ENCODE results near the gene C17orf113. TPM values are rescaled to one million over a fixed set of nuclear protein-coding genes. Genes with fewer than 3 reads are reported as not detected.

Gene C17orf113
- total and polyA plus RNA-seq, 2 of the 13 experiments (the other 11 are each of a cell fraction or from before 2014, with no cell fraction given), result 0.87 to 1.1 TPM

DNA sequence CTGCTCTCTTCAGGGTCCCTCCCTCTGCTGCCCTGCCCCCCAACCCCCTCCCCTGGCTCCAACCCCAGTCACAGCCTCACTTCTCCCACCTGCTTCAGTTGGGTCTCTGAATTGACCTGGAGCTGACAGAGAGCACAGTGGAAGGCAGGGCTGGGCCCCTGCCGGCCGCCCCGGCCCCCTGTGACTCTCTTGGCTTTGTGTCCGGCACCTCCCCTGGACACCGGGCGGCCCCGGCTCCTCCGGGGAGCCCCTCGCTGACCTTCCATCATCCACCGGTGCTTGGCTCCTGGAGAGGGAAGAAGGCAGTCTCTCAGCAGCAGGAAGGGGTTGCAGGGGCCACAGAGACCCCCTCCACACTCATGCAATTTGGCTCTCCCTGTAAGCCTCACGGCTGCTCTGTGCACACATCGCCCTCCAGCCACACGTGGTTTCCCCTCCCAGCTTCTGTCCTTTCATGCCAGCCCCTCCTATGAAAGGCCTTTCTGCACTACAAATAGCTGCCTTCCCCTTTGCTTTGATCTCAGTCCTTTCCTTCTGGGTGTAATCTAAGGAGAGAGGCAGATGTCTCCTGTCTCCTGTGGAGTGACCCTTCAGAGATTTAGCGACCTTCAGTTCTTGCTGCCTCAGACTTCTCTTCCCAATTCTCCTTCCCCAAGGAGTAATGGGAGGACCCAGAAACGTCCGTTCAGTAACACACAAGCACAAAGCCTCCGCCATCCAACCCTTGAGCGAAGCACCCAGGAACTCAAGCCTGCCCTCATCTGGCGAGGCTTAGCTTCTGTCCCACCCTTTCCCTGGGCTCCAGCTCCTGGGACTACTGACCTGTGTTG, 22.2 kb downstream of the C17orf113 start (continued):
- TF ChIP-seq ZC3H4 (CRISPR knock-in tag; IDR thresholded peaks at IDR 0.05; ENCODE audit: borderline replicate concordance) (no peak), KLF15 (CRISPR knock-in tag; IDR thresholded peaks at IDR 0.05; ENCODE audit: borderline replicate concordance) (no peak), SUZ12 (IDR thresholded peaks at IDR 0.05; ENCODE audit: low read depth, low read length) (no peak), ZNF354B (CRISPR knock-in tag; IDR thresholded peaks at IDR 0.05) (no peak; the same call in 1 of the 2 replicates), ZBTB42 (CRISPR knock-in tag; IDR thresholded peaks at IDR 0.05) (no peak), HIVEP1 (CRISPR knock-in tag; IDR thresholded peaks at IDR 0.05) (no peak), SETDB1 (CRISPR knock-in tag; IDR thresholded peaks at IDR 0.05; ENCODE audit: borderline replicate concordance) (no peak), ZNF44 (CRISPR knock-in tag; IDR thresholded peaks at IDR 0.05) (no peak), ZNF432 (CRISPR knock-in tag; IDR thresholded peaks at IDR 0.05; ENCODE audit: borderline replicate concordance) (no peak), ZNF781 (CRISPR knock-in tag; IDR thresholded peaks at IDR 0.05; ENCODE audit: borderline replicate concordance, not compliant biosample characterization) (peak; percentile 37), HDAC6 (IDR thresholded peaks at IDR 0.05; ENCODE audit: low read depth, low read length) (no peak), ZNF75D (CRISPR knock-in tag; IDR thresholded peaks at IDR 0.05; ENCODE audit: borderline replicate concordance) (no peak), ZNF136 (CRISPR knock-in tag; IDR thresholded peaks at IDR 0.05; ENCODE audit: low read depth) (no peak), RBAK (CRISPR knock-in tag; IDR thresholded peaks at IDR 0.05) (no peak), IRX3 (CRISPR knock-in tag; IDR thresholded peaks at IDR 0.05; ENCODE audit: borderline replicate concordance, low read depth) (no peak), ZNF333 (CRISPR knock-in tag; IDR thresholded peaks at IDR 0.05; ENCODE audit: borderline replicate concordance) (no peak), ZNF232 (CRISPR knock-in tag; IDR thresholded peaks at IDR 0.05; ENCODE audit: borderline replicate concordance) (no peak), ZNF292 (CRISPR knock-in tag; IDR thresholded peaks at IDR 0.05; ENCODE audit: borderline replicate concordance, low read depth) (no peak), ZNF235 (CRISPR knock-in tag; IDR thresholded peaks at IDR 0.05; ENCODE audit: borderline replicate concordance) (peak; percentile 58; the same call in 1 of the 2 replicates), HMG20A (CRISPR knock-in tag; IDR thresholded peaks at IDR 0.05; ENCODE audit: borderline replicate concordance) (no peak), NR1H2 (CRISPR knock-in tag; IDR thresholded peaks at IDR 0.05; ENCODE audit: borderline replicate concordance, low read depth) (no peak)
- TF ChIP-seq, protein P1, sequence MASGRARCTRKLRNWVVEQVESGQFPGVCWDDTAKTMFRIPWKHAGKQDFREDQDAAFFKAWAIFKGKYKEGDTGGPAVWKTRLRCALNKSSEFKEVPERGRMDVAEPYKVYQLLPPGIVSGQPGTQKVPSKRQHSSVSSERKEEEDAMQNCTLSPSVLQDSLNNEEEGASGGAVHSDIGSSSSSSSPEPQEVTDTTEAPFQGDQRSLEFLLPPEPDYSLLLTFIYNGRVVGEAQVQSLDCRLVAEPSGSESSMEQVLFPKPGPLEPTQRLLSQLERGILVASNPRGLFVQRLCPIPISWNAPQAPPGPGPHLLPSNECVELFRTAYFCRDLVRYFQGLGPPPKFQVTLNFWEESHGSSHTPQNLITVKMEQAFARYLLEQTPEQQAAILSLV (CRISPR knock-in tag; IDR thresholded peaks at IDR 0.05; ENCODE audit: borderline replicate concordance), result no peak
- TF ChIP-seq, protein P2, sequence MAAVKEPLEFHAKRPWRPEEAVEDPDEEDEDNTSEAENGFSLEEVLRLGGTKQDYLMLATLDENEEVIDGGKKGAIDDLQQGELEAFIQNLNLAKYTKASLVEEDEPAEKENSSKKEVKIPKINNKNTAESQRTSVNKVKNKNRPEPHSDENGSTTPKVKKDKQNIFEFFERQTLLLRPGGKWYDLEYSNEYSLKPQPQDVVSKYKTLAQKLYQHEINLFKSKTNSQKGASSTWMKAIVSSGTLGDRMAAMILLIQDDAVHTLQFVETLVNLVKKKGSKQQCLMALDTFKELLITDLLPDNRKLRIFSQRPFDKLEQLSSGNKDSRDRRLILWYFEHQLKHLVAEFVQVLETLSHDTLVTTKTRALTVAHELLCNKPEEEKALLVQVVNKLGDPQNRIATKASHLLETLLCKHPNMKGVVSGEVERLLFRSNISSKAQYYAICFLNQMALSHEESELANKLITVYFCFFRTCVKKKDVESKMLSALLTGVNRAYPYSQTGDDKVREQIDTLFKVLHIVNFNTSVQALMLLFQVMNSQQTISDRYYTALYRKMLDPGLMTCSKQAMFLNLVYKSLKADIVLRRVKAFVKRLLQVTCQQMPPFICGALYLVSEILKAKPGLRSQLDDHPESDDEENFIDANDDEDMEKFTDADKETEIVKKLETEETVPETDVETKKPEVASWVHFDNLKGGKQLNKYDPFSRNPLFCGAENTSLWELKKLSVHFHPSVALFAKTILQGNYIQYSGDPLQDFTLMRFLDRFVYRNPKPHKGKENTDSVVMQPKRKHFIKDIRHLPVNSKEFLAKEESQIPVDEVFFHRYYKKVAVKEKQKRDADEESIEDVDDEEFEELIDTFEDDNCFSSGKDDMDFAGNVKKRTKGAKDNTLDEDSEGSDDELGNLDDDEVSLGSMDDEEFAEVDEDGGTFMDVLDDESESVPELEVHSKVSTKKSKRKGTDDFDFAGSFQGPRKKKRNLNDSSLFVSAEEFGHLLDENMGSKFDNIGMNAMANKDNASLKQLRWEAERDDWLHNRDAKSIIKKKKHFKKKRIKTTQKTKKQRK (IDR thresholded peaks at IDR 0.05; ENCODE audit: low read length), result no peak
- TF ChIP-seq, protein P3, sequence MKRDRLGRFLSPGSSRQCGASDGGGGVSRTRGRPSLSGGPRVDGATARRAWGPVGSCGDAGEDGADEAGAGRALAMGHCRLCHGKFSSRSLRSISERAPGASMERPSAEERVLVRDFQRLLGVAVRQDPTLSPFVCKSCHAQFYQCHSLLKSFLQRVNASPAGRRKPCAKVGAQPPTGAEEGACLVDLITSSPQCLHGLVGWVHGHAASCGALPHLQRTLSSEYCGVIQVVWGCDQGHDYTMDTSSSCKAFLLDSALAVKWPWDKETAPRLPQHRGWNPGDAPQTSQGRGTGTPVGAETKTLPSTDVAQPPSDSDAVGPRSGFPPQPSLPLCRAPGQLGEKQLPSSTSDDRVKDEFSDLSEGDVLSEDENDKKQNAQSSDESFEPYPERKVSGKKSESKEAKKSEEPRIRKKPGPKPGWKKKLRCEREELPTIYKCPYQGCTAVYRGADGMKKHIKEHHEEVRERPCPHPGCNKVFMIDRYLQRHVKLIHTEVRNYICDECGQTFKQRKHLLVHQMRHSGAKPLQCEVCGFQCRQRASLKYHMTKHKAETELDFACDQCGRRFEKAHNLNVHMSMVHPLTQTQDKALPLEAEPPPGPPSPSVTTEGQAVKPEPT (CRISPR knock-in tag; IDR thresholded peaks at IDR 0.05; ENCODE audit: low read depth), result peak; percentile 50; the same call in 1 of the 2 replicates

All from HepG2 (cell line).